ENCODE measurements around the gene SMC5. TPM values are rescaled to one million over a fixed set of nuclear protein-coding genes. Genes with fewer than 3 reads are reported as not detected.

Gene SMC5
- total RNA-seq, 1 experiment from 2014 or later = 15.1 TPM

GRCh38 chr9:70250221-70250620, 8.6 kb upstream of the SMC5 start:
- no TSS peak for BruUV-seq (replicated peaks)
- ChIA-PET CTCF (no interaction called here), POLR2A (ENCODE audit: unreplicated experiment) (no interaction called here)
- intact Hi-C loops (cut with micrococcal nuclease) = no loop called here
- H3K9ac ChIP-seq (ENCODE audit: low read length) = no peak overlapping the region
- H3K27ac ChIP-seq (ENCODE audit: low read length) = no peak overlapping the region
- TF ChIP-seq EZH2phosphoT487 (IDR thresholded peaks at IDR 0.05; ENCODE audit: borderline replicate concordance, low read length) (no peak), EZH2 (IDR thresholded peaks at IDR 0.05; ENCODE audit: low read length, unreplicated experiment) (no peak), CTCF (conservative IDR thresholded peaks at IDR 0.05; ENCODE audit: low read depth, low read length) (no peak)
- no peak overlapping the region for H2AFZ ChIP-seq (ENCODE audit: low read length)
- H3K4me3 ChIP-seq (ENCODE audit: low read length) = no peak overlapping the region
- no peak overlapping the region for H3K4me2 ChIP-seq (ENCODE audit: low read length)
- H3K9me2 ChIP-seq (replicated peaks; ENCODE audit: low read length) = no peaks in the 10 kb centered on the region
- no peaks in the 10 kb centered on the region for H3K27me3 ChIP-seq (ENCODE audit: low read length)
- H3K79me2 ChIP-seq (ENCODE audit: low read length) = 0 out of 2 replicates have a peak, but pooled peaks cover under 1% of the 10 kb centered on the region
- H3K4me1 ChIP-seq (ENCODE audit: insufficient read depth, low read length) = peaks cover 1% of the 10 kb centered on the region
- no peaks in the 10 kb centered on the region for H3K9me3 ChIP-seq (ENCODE audit: low read length)
- DNase-seq = no peak
- no peaks in the 10 kb centered on the region for H3K36me3 ChIP-seq (ENCODE audit: low read depth, low read length)
- H4K20me1 ChIP-seq (ENCODE audit: low read length) = no peaks in the 10 kb centered on the region
- H3F3A ChIP-seq (ENCODE audit: low read length, unreplicated experiment) = no peaks in the 10 kb centered on the region
- no peak for ATAC-seq

- DNase-seq (peak; percentile 30), ATAC-seq (no peak)
- Histone ChIP-seq H3K36me3 (ENCODE audit: low read depth, low read length) (peaks cover 4% of the 10 kb centered on the region; the same call in 1 of the 2 replicates), H3K27ac (ENCODE audit: low read length) (peak overlapping the region; percentile 82), H3K79me2 (ENCODE audit: low read length) (peaks cover 35% of the 10 kb centered on the region), H3K9me3 (ENCODE audit: low read length) (no peaks in the 10 kb centered on the region), H3K9ac (ENCODE audit: low read length) (peak overlapping the region; percentile 97), H3K4me3 (ENCODE audit: low read length) (peak overlapping the region; percentile 97), H2AFZ (ENCODE audit: low read length) (peak overlapping the region; percentile 80), H3F3A (ENCODE audit: low read length, unreplicated experiment) (no peaks in the 10 kb centered on the region), H3K27me3 (ENCODE audit: low read length) (no peaks in the 10 kb centered on the region), H3K9me2 (replicated peaks; ENCODE audit: low read length) (no peaks in the 10 kb centered on the region), H4K20me1 (ENCODE audit: low read length) (peaks cover 13% of the 10 kb centered on the region), H3K4me2 (ENCODE audit: low read length) (peak overlapping the region; percentile 95), H3K4me1 (ENCODE audit: insufficient read depth, low read length) (peaks cover 35% of the 10 kb centered on the region)
- intact Hi-C loops (cut with micrococcal nuclease) = loop anchor here (5.0 kb wide), 3 partner anchors 42 to 167 kb away; no protein-coding TSS in a partner anchor
- CTCF ChIA-PET = no interaction called here
- no TSS peak for BruUV-seq (replicated peaks)
- POLR2A ChIA-PET (ENCODE audit: unreplicated experiment) = interaction anchor here (0.6 kb wide), 2 partner anchors 10 to 36 kb away, joined by 4 to 6 read pairs; no protein-coding TSS in a partner anchor
- TF ChIP-seq EZH2phosphoT487 (IDR thresholded peaks at IDR 0.05; ENCODE audit: borderline replicate concordance, low read length) (no peak), CTCF (conservative IDR thresholded peaks at IDR 0.05; ENCODE audit: low read depth, low read length) (no peak), EZH2 (IDR thresholded peaks at IDR 0.05; ENCODE audit: low read length, unreplicated experiment) (no peak)
Measured at GRCh38 chr9:70255486-70255885, 3.3 kb upstream of the SMC5 start.

GRCh38 chr9:70256123-70256551, 2.6 kb upstream of the SMC5 start:
- intact Hi-C loops (cut with micrococcal nuclease) = loop anchor here (5.0 kb wide), 3 partner anchors 41 to 166 kb away; no protein-coding TSS in a partner anchor
- Histone ChIP-seq H3K27me3 (ENCODE audit: low read length) (no peaks in the 10 kb centered on the region), H3K4me1 (ENCODE audit: insufficient read depth, low read length) (peaks cover 42% of the 10 kb centered on the region), H3K9ac (ENCODE audit: low read length) (peak overlapping the region; percentile 97), H2AFZ (ENCODE audit: low read length) (peak overlapping the region; percentile 80), H3K4me3 (ENCODE audit: low read length) (peak overlapping the region; percentile 97), H3F3A (ENCODE audit: low read length, unreplicated experiment) (no peaks in the 10 kb centered on the region), H3K27ac (ENCODE audit: low read length) (peak overlapping the region; percentile 82), H3K79me2 (ENCODE audit: low read length) (peaks cover 42% of the 10 kb centered on the region), H4K20me1 (ENCODE audit: low read length) (peaks cover 19% of the 10 kb centered on the region), H3K9me2 (replicated peaks; ENCODE audit: low read length) (no peaks in the 10 kb centered on the region), H3K4me2 (ENCODE audit: low read length) (peak overlapping the region; percentile 95), H3K36me3 (ENCODE audit: low read depth, low read length) (peaks cover 11% of the 10 kb centered on the region; the same call in 1 of the 2 replicates), H3K9me3 (ENCODE audit: low read length) (no peaks in the 10 kb centered on the region)
- ChIA-PET POLR2A (ENCODE audit: unreplicated experiment) (interaction anchor here (0.6 to 0.8 kb wide), 4 partner anchors 10 to 108 kb away, joined by 3 to 6 read pairs (median 5); no protein-coding TSS in a partner anchor), CTCF (no interaction called here)
- DNase-seq (peak; percentile 79), ATAC-seq (peak; percentile 60)
- no peak for TF ChIP-seq CTCF (conservative IDR thresholded peaks at IDR 0.05; ENCODE audit: low read depth, low read length)
- no peak for TF ChIP-seq EZH2phosphoT487 (IDR thresholded peaks at IDR 0.05; ENCODE audit: borderline replicate concordance, low read length)
- no peak for TF ChIP-seq EZH2 (IDR thresholded peaks at IDR 0.05; ENCODE audit: low read length, unreplicated experiment)
- no TSS peak for BruUV-seq (replicated peaks)
